GM19467 (cell line): ENCODE measurements around the gene PUS3.
"Not testable (repeated sequence)": the region's sequence is repeated elsewhere in the genome, so short reads cannot be mapped to it uniquely, and the experiment has no call there.

ENCODE experiments used
- ATAC-seq: cut with Tn5 transposase; IDR thresholded peaks from one replicate; pipeline ENCODE4 v1.9.1; 2021; ENCODE audit warnings: mild to moderate bottlenecking, moderate library complexity; ENCODE audit not compliant: unreplicated experiment

Gene PUS3

DNA sequence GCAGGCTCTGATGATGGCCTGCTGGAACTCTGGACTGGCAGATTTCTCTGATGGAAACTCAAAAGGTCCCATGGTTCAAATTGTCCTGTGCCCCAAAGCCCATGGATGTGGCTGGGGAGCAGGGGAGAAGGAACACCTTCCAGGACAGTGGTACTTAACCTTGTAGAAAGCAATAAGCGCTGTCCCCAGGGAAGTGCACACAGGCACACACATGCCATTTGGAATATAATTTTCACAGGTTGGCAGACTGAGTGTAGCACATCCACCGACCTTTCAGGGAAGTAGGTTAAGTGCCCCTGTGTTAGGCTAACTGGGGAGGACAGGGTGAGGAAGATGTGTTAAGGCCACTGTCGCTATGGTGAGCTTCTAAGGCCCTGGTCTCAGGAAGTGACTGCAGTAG, 19.1 kb upstream of the PUS3 start:
- no peak for ATAC-seq

DNA sequence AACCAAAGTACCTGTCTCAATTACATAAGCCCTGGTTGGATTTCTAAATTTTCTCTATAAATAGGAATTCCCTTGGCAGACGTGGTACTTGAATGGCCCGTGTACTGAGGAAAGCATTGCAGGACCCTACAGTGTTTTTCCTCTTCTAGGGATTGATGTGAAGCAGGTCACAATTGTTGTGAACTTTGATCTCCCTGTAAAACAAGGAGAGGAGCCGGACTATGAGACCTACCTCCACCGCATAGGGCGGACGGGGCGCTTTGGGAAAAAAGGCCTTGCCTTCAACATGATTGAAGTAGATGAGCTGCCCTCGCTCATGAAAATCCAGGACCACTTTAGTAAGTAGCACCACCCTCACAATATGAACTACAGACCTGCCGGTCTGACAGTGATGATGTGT, 18.0 kb upstream of the PUS3 start:
- no peak for ATAC-seq

DNA sequence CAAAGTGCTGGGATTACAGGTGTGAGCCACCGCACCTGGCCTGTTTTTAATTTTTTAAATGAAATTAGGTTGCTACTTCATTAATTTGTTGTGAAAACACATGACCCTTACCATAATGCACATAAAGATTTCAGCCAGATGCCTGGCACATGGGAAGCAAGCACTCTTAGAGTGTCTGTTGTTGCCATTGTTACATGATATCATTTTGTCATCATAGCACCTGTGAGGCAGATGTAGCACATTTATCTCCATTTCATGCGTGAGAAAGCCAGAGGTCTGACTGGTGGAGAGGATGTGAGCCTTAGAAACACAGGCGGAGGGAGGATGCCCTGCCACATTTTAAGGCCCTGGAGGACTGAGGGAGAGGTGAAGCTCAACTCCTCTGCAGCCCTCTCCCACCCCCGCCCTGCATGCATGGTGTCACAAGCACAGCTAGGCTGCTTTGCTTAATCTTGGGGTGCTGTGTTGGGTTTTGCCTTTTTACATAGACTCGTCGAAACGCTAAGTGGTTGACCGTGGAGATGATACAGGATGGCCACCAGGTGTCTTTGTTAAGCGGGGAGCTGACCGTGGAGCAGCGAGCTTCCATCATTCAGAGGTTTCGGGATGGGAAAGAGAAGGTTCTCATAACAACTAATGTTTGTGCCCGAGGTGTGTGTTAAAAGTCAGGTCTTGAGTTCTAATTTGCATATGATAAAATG, 15.3 kb upstream of the PUS3 start:
- ATAC-seq: no peak

DNA sequence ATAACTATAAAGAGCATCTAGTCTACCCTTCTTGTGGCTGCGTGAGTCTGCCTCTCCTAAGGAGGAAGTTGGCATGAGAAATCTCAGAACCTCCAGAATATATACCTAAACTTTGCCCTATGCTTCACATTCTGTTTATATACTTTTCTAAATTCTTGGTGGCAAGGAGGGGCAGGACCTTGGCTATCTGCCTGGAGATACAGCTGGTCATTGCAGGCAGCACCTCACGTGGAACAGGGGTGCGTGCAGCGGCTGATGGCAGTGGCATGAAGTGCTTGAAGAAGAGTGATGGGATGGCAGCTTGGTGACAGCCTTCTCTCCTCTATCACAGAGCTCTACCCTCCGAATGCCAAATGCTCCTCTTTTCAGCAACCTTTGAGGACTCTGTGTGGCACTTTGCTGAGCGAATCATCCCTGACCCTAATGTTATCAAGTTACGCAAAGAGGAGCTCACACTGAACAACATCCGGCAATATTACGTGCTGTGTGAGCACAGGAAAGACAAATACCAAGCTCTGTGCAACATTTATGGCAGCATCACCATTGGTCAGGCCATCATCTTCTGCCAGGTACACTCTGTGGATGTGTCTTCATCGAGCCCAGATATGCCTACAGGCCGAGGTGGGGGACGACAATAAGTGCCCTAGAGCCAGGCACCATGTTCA, 13.8 kb upstream of the PUS3 start:
- no peak for ATAC-seq

DNA sequence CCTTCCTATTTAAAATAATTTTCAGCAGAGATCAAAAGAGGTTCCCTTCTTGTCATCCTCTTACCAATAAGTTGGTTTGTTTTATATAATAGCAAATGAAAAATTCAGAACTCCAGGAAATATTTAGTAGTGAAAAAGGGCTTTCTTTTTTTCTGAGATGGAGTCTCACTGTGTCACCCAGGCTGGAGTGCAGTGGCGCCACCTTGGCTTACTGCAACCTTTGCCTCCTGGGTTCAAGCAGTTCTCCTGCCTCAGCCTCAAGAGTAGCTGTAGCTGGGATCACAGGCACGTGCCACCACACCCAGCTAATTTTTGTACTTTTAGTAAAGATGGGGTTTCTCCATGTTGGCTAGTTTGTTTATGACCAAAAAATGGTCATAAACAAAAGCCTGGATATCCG, 11.6 kb upstream of the PUS3 start:
- not testable (repeated sequence) for ATAC-seq

DNA sequence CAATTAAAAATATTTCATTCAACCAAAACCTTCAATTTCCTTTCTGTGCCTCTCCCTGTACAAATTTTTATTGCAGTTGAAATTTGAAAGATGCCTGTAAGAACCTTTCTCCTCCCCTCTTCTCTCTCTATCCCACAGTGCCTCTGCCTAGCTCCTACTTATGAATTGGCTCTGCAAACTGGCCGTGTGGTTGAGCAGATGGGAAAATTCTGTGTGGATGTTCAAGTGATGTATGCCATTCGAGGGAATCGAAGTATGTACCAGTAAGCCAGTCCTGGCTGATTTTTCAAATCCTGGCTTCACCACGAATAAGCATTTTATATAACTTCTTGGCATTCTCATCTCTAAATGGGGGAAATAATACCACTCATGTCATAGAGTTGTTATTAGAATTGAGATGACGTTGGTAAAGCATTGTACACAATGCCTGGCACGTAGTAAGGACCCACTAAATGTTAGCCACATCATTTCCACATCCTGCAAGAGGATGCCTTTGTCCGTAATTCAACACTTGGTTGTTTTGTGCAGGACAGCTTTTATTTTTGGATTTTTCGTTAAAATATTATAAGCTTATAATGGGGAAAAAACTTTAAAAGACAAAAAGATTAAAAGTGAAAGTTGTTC, 7.3 kb upstream of the PUS3 start:
- ATAC-seq: no peak

DNA sequence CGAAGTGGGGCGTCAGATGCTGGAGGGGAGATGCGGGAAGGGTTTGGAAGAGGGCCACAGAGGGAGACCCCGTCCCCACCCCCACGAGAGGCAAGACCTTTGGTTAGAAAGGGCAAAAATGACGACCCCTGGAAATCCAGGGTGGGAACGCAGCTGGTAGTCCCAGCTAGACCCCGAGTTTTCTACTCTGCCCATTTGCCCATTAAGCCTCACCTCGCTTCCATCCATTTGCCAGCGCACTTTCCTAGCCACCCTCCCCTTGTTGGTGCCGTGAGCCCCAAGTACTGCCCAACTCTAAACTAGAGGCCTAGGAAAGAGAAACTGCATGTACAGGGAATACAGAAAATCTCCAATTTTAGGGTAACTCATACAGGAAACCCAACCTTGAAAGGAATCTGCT, 1.7 kb upstream of the PUS3 start:
- no peak for ATAC-seq

DNA sequence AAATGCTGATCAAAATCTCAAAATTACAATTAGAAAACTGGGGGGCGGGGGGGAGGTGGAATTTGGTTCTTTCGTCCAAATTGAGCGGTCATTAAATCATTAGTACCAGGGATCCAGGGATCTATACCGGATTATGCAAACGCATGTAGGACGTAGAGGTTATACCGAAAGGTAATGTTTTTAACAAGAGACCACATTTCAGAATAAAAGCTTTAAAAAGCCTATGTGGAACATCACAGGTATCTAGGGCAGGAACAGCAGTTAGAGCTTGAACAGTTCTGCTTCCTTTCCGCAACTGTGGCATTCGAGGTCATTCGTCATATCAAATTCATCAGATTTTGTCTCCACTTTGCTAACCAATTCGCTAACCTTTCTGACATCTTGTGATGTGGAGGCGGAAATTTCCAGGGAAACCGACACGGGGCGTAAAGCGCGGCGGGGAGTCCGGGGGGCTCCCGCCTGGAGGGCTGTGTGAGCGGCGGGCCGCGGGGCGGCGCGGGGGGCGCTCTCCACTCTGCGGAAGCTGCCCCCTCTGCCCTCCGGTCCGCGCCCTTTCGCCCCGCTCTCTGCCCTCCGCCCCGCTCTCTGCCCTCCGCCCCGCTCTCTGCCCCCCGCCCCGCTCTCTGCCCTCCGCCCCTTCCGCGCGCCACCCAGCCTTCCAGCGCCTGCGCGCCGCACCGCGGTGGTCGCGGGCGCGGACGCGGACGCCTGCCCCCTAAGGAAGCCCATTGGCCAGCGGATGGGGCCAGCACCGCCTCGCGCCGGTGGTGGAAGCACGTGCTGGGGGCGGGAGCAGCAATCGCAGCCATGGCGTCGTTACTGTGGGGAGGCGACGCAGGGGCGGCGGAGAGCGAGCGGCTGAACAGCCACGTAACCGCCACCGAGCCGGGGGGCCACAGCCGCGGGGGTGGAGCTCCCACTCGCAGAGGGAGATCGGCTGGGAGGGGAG, 979 bp upstream of the PUS3 start, which contains the start of gene DDX25:
DDX25 (plus strand) TSS at position 798 of the 949 bp plus-strand sequence; CDS start at position 808, 10 bp downstream.
- no peak for ATAC-seq

DNA sequence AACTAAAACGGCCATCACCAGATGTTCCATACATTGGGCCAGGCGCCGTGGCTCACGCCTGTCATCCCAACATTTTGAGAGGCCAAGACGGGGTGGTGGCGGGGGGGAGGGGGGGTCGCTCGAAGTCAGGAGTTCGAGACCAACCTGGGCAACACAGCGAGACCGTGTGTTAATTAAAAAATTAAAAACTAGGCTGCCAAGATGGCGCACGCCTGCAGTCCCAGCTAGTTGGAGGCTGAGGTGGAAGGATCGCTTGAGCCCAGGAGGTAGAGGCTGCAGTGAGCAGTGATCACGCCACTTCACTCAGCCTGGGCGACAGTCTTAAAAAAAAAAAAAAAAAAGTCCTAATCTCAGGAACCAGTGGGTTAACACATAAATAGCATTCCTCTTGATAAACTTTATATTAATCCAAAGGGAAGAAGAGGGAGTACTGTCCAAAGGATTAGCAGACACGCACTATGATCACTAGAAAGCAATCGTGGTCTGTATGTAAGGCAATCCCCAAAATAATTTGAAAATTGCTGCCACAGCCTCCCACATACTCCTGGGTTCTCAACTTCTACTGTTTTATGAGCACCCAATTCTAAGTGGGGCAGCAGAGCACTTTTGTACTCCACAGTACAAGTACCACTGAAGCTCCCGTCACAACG, 604 bp downstream of the PUS3 start:
- ATAC-seq: peak; percentile 13

DNA sequence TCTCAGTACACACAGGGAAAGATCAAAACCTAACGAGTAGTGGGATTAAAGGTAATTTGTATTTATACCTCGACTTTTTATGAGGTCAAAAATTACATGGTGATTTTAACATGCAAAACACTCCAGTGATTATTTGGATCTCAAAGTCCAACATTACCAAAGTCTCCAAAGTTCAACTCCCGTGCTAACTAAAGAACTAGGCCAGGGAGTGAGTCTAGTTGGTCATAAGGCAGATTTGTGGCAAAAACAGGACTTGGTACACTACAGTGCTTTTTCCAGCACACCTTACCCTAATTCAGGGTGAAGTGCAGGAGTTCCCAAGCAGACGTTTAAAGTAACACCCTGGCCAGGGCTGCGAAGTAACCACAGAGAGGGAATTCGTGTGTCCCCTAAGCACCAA, 1.1 kb downstream of the PUS3 start:
- ATAC-seq: no peak

DNA sequence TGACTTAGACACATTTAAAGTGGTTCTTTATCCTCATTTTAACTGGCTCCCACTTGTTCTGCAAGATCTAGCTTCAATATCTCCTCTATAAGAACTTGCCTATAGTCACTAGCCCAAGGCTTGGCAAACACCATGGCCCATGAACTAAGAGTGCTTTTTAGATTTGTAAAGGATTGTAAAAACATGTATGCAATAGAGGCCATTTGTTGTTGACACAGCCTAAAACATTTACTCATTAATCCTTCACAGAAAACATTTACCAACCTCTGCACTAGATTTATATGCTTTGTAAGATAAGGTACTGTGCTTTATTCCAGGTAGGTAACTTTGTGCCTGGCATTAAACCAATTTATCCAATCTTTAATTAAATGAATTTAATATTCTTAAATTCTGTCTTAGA, 10.0 kb downstream of the PUS3 start:
- ATAC-seq: no peak

DNA sequence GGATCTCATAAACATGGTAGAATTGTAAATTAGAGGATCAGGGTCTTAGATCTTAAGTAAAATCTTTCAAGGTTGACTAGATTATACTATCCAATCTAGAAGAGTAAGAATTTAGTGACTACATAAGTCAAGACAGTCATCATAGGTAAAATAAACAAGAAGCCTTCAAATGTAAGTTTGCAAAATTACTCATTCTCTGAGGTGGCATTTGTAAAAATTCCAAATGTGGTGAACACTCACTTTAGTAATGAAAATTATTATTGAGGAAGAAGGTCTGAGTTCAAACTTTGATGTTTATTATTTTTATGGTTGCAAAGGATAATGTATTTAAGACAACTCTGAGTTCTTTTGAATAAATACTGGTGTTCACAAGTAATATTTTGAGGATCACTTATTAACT, 10.9 kb downstream of the PUS3 start:
- ATAC-seq: no peak

DNA sequence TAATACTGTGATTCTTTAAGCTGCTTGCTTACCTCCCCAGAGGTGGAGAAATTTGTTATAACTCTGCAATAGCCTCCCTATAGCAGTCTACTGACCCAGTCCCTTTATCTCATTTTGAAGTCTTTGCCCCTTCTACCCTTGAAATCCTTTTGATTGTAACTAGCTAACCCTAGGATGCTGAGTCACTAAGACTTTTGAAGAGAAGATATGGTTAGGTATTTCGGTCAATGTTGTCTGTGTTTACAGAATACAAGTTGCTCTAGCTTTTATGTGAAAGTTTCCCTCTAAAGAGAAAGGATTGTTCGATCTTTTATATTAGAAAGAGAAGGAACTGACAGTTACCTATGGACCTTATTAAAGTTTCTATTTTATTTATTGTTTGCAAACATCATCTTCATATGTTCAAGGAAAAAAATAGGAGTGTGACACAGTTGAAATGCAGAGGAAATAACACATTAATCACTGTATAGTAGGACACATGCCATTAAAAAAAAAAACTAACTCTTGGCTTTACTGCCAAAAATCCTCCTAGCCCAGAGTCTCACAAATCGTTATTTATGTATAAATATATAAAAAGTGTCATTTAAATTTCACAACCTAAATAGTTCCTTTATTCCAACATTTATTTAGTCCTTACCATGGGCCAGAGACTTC, 12.4 kb downstream of the PUS3 start:
- no peak for ATAC-seq

DNA sequence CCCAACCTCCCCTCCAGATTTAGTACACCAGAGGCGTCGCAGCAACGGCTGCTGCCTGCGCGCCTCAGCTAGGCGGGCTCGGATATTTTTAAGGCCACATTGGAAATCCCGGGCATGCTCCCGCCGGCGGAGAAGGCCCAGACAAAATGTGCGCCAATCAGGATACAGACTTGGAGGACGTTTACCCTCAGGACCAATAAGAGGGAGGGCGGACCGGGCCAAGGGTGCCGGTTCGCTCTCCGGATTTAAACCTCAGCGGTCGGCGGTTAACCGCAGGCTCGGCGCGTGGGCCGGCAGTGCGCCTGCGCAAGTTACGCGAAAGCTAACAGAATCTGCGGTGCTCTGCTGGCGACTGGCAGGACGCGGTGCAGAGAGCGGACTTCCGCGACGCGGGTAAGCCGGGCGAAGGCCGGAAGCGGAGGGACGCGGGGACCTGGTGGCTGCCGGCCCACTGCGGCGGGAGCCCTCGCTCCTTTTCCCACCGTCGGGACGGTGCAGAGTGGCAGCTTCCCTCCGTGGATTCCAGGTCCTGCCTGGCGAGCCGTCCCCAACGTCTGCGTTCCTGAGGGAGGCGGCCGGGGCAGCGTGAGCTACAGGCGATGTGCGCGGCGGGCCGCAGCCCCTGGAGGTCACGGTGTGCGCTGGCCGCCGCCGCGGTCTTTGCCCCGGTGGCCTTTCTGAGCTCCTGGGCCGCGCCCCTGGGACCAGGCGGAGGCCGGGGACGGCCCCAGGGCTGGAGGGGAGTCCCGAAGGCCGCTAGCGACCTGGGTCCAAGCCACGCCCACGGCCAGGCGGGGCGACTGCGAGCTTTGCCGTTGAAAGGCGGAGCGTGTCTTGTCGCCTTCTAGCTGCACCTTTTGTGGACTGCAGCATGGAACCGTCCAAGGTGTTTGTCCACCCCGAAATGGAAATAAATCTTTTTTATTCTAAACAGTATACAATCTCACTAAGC, 15.4 kb downstream of the PUS3 start, which contains the start of gene HYLS1:
HYLS1 (plus strand) TSS at position 296 of the 952 bp plus-strand sequence. CDS start 11,701 bp downstream, outside the sequence.
- ATAC-seq: peak; percentile 83

DNA sequence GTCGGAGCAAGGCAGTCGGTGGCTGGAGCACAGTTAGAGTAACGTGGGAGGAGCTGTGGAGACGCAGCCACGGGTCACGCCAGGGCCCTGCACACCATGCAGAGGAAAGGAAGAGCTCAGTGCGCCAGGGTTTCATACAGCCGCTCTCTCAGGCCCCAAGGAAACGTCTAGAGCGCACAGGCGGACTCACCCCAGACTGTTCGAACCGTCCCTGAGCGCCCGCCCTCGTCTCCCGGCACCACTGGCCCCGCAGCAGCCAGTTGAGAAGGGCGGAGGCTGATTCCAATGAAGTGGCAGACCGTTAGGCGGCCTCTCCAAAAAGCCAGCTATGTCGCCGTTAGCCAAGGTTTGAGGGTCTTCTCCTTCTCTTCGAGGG, 16.0 kb downstream of the PUS3 start:
- peak; percentile 9 for ATAC-seq

DNA sequence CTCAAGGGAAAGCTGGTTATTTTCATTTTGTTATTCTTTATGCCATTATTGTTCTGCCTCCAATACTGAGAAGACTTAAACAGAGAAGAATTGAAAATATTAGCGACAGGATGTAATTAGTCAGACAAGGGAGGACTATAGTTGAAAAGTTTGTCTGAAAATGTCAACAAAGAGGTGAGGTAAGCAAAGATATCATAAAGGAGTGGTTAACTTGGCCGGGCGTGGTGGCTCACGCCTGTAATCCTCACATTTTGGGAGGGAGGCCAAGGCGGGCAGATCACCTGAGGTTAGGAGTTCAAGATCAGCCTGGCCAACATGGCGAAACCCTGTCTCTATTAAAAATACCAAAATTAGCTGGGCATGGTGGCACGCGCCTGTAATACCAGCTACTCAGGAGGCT, 19.6 kb downstream of the PUS3 start:
- ATAC-seq: no peak

DNA sequence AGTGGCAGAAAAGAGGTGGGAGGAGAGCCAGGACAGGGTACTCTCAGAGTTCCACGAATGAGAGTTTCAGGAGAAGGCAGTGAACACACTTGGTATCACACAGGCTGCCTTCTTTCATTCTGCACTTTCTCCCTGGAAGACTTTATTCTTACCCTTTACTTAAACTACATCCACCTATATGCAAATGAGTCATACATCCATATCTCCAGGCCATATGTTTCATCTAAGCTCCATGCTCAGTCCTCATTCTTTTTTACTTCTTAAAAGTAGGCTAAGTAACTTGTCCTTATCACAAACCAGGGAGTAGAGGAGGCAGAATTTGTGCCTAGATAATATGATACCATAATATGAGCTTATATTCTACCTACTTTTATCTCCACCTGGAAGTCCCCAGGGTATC, 21.7 kb downstream of the PUS3 start:
- ATAC-seq: no peak

DNA sequence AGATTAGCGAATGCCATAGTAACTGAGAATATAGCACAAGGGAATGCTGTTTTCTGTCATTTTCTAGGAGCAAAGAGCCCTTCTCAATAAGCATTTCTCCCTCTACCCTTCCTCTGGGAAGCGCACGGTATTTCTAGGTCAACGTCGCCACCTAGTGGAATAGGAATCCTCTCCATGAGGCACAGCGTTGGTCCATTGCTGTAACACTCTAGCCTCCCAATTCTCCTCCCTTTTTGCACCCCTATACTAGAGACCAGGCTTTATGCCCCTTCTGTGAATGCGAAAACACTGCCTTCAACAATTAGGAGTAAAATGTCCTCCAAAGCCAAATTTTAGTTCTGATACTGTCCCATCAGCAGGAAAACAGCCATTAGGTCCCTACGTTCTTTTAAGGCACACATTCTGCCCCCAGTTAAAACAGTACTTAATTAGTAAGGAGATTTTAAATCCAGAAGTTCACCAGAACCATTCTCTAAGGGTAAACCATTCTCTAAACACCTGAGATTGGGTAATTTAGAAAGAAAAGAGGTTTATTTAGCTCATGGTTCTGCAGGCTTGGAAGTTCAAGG, 28.4 kb downstream of the PUS3 start:
- peak; percentile 66 for ATAC-seq
